VCaP (cell line): ENCODE data around the gene IQSEC3.

ENCODE experiments used
- H3K27ac ChIP-seq: fragments of 450-650 bp; 2 replicates; pipeline ENCODE4 v1.5.1; 2017
- TF ChIP-seq, protein P1 (sequence below): fragments of 450-650 bp; conservative IDR thresholded peaks from 2 replicates; pipeline ENCODE4 v1.5.1; 2017; ENCODE audit warnings: mild to moderate bottlenecking, moderate library complexity

Gene IQSEC3

DNA sequence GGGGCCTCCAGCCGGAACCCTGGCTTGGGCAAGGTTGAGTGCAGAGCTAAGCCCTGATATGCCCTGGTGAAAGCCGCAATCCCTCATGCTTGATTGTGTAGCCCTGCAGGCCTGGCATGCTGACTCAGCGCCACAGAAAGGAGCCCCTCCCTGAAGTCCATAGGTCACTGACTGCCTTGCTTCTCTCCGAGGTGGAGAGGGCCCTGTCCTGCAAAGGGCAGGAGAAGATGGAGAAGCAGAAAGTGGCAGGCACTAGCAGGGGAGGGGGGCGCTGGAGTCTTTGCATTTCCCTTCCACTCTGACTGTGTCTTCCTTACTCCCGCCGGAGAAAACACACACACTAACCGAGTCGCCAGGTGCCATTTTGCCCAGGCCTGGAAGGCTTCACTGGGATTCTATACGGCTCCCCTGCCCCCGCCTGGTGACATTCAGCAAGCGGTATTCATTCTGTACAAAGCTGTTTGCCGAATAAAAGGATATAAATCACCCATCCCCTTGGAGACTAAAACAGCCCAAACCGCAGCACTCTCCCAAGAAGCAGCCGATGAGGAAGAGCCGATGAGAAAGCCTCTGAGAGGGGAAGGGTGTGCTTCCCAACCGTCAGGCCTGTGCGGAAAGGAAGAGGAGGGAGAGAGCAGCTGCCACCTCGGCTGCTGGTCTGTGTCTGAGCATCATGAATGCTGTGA, 77.5 kb downstream of the IQSEC3 start:
- TF ChIP-seq, protein P1, sequence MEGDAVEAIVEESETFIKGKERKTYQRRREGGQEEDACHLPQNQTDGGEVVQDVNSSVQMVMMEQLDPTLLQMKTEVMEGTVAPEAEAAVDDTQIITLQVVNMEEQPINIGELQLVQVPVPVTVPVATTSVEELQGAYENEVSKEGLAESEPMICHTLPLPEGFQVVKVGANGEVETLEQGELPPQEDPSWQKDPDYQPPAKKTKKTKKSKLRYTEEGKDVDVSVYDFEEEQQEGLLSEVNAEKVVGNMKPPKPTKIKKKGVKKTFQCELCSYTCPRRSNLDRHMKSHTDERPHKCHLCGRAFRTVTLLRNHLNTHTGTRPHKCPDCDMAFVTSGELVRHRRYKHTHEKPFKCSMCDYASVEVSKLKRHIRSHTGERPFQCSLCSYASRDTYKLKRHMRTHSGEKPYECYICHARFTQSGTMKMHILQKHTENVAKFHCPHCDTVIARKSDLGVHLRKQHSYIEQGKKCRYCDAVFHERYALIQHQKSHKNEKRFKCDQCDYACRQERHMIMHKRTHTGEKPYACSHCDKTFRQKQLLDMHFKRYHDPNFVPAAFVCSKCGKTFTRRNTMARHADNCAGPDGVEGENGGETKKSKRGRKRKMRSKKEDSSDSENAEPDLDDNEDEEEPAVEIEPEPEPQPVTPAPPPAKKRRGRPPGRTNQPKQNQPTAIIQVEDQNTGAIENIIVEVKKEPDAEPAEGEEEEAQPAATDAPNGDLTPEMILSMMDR, result no peak
- H3K27ac ChIP-seq, result no peak overlapping the region

DNA sequence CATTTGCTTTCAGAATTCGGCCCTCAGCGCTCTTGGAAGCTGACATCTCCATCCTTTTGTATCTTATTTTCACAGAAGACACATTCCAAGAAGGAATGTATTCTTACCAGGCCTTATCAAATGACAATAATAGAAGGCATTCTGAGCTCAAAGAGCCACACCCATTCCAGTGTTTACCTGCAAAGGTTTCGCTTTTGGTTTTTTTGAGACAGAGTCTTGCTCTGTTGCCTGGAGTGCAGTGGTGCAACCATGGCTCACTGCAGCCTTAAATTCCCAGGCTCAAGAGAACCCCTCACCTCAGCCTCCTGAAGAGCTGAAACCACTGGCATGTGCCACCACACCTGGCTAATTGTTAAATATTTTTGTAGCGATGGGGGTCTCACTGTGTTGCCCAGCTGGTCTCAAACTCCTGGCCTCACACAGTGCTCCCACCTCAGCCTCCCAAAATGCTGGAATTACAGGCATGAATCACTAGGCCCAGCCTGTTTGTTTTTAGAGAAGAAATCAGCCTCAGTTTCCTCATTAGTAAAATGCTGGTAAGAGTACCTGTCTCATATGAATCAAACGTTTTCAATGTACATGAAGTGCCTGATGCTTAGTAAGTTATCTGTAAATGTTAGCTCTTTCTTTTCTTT, 78.2 kb downstream of the IQSEC3 start:
- TF ChIP-seq, protein P1, result no peak
- no peak overlapping the region for H3K27ac ChIP-seq

DNA sequence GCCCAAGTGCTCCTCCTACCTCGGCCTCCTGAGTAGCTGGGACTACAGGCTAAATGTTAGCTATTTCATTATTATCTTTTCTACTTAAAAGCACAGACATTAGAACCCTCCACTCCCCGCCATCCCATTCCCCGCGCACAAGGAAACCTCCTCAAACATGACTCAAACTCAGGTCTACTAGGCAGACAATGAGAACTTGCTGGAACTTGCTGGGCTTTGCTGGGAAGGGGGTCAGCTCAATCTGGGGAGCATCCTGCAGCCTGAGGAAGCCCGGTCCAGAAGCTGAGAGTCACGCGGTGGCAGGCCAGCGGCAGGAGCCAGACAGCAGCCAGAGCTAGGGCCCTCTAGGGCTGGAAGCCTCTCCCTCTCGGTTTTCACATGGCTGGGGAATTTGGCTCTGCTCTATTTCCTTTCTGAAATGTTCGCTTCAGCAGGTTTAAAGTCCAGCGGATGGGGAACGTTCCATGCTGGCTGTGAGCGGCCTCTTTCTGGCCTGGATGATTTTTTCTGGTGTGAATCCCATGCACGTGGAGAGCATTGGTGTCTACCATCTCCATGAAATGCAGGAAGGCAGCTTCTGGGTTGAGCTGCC, 78.9 kb downstream of the IQSEC3 start:
- TF ChIP-seq, protein P1, result no peak
- no peak overlapping the region for H3K27ac ChIP-seq

DNA sequence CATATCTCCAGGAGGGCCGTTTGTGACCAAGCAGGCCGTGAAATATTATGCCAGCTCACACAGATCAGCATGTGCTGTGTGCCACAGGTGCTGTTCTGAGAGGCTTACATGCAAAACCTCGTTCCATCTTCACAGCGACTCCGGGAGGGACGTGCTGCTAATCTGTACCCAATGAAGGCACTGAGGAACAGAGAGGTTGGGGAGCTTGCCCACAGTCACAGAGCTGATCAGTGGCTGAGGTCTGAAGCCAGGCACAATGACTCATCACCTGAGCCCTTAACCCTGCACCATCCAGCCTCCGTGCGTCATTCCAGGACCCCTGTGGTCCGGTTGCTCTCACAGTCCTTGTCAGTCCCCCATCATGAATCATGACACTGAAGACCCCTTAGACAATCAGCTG, 80.7 kb downstream of the IQSEC3 start:
- no peak overlapping the region for H3K27ac ChIP-seq
- TF ChIP-seq, protein P1, result no peak

DNA sequence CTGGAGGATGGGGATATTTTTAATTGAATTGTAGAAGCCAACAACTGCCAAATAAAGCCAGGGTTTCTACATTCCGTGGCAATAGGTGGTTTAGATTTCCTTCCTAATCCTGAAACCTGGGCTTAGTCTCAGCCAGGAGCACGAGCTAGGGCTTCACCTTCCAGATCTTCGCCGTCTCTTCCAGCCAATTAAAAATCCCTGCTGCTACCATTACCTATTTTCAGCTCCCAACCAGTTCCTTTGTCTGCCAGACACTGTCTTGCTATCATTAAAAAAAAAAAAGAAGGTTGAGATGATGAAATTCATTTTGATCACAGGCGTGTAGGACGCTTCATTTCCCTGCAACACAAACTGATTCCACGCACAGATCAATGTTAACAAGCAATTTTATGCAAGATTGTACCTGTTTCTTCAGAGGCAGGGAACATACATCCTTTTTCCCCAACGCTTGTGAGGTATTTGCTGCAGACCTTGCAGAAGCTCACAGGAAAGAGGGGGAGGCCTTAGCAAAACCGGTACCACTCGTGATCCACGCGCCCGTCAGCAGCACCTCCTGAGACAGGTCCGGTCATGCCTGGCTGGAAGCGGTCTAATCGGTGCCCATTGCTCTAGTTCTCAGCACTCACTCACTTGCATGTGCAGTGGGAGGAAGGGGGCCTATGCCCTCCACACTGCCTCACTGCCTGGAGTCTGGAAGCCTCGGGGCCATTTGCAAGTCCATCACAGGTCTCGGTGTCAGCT, 82.3 kb downstream of the IQSEC3 start:
- TF ChIP-seq, protein P1, result no peak
- no peak overlapping the region for H3K27ac ChIP-seq

DNA sequence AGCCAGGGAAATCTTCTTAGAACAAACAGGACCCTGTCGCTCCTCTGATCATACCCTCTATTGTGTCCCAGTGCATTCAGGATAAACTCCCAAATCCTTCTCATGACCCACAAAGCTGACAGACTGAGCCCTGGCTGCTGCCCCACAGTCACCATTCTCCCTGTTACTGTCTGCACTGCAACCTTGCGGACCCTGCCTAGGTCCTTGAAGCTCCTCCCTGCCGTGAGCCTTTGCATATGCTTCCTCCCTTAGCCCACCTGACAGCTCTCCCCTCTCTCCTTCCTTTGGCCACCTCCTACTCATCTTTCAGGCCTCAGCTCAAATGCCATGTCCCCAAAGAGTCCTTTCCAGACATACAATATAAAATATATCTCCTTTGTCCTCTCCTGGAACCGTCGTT, 85.0 kb downstream of the IQSEC3 start:
- H3K27ac ChIP-seq, result no peak overlapping the region
- TF ChIP-seq, protein P1, result no peak

DNA sequence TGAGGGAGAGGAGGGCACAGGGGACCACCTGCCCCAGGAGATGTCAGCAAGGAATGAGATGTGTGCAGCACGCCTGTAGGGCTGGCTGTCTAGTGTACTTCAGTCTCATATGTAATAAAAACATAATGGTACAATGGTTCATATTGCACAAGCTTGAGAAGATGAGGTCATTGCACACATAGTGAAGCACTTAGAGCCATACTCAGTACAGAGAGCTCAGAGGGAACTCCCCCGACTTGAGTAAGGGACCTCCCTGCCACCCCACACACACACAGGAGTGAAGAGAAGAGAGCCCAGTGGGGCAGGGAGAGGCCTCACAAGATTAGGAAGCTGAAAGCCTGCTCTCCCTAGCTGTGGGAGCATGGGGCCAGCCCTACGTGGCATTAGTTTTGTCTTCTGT, 85.9 kb downstream of the IQSEC3 start:
- TF ChIP-seq, protein P1, result no peak
- H3K27ac ChIP-seq, result no peak overlapping the region
